Progenitor cell of endocrine pancreas (in vitro differentiated cells): ENCODE measurements around the gene HNRNPD. TPM values are rescaled to one million over a fixed set of nuclear protein-coding genes. Genes with fewer than 3 reads are reported as not detected.
A peak's percentile ranks its signal among the peaks of the same experiment; 100 is the strongest.

ENCODE experiments used
- DNase-seq: peaks from one replicate; pipeline ENCODE4 v3.0.0; 2021; ENCODE audit warnings: low spot score; ENCODE audit not compliant: unreplicated experiment
- H3K27ac Mint-ChIP-seq: 2 replicates; pipeline ENCODE4 v1.8.0; 2021; ENCODE audit warnings: mild to moderate bottlenecking, moderate library complexity, mixed read lengths
- H3K27me3 Mint-ChIP-seq: 2 replicates; pipeline ENCODE4 v1.8.0; 2021; ENCODE audit warnings: mixed read lengths
- H3K36me3 Mint-ChIP-seq: 2 replicates; pipeline ENCODE4 v1.8.0; 2022; ENCODE audit warnings: mixed read lengths; ENCODE audit not compliant: insufficient read depth
- H3K4me1 Mint-ChIP-seq: 2 replicates; pipeline ENCODE4 v1.8.0; 2021; ENCODE audit warnings: low read depth, mixed read lengths
- H3K4me3 Mint-ChIP-seq: 2 replicates; pipeline ENCODE4 v1.8.0; 2021; ENCODE audit warnings: low read depth, mild to moderate bottlenecking, moderate library complexity, mixed read lengths
- H3K9me3 Mint-ChIP-seq: 2 replicates; pipeline ENCODE4 v1.8.0; 2021; ENCODE audit warnings: low read depth, mixed read lengths
- total RNA-seq: library from RNA; stranded (reverse); gene quantifications from 2 replicates; pipeline ENCODE4 v1.2.1, GENCODE V29; 2021
- TF ChIP-seq, protein P1 (sequence below): fragments of 200-600 bp; sonication (generic); IDR thresholded peaks from one replicate; pipeline ENCODE4 v1.5.0; 2021; ENCODE audit warnings: antibody characterized with exemption, mild to moderate bottlenecking; ENCODE audit not compliant: unreplicated experiment

The HNRNPD gene
- total RNA-seq, 1 donor from 2014 or later = 400 TPM

DNA sequence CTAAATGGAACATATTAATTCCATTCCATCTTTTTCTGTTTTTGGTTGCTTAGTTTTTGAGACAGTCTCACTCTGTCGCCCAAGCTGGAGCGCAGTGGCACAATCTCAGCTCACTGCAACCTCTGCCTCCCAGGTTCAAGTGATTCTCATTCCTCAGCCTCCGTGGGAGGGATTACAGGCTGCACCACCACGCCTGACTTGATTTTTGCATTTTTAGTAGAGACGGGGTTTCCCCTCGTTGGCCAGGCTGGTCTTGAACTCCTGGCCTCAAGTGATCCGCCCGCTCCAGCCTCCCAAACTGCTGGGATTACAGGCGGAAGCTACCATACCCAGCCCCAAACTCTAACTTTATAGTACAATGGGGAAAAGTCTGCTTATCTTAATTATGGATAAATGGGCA is 11.2 kb downstream of the HNRNPD start:
- H3K4me1 Mint-ChIP-seq = peaks cover 34% of the 10 kb centered on the region
- no peak overlapping the region for H3K4me3 Mint-ChIP-seq
- H3K27ac Mint-ChIP-seq = no peak overlapping the region

DNA sequence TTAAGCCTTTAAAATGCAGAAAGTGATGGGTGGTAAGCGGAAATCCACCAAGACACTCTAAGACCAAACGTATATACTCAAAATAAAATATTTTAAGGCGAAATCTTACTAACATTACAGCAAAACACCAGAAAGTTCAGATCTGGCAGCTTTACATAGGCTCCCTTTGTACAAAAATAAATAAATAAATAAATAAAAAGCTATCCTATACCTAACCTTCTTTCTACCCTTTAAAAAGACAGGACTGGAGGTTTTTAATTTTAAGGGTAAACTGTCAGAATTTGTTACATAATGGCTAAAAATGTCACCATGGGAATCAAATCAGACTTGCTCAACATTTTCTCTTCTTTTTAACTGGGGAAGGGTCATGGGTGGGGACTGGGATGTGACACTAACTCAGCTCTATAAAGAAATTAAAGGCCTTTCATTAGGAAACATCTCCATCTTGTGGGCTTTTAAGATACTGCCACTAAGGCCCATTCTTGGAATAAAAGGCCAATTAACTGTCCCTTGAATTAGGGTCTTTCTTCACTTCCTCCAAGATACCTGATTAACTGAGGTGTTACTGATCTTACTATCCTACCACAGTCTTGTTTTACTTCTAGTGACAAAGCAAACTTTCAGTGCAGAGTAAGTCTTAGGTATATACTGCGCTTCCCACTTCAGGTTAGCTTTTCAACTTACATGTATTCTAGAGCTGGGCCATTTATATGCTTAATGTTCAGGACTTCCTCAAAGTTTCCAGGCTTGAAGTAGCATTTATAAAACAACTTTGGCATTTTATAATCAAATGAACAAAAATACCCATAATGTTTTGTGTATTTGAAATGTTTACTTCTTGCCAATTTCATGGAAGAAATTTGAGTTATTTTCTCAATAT is 13.3 kb downstream of the HNRNPD start:
- no peaks in the 10 kb centered on the region for H3K9me3 Mint-ChIP-seq
- DNase-seq = no peak
- peaks cover 23% of the 10 kb centered on the region for H3K36me3 Mint-ChIP-seq
- no peaks in the 10 kb centered on the region for H3K27me3 Mint-ChIP-seq
- H3K27ac Mint-ChIP-seq = peak overlapping the region; percentile 29
- TF ChIP-seq, protein P1, sequence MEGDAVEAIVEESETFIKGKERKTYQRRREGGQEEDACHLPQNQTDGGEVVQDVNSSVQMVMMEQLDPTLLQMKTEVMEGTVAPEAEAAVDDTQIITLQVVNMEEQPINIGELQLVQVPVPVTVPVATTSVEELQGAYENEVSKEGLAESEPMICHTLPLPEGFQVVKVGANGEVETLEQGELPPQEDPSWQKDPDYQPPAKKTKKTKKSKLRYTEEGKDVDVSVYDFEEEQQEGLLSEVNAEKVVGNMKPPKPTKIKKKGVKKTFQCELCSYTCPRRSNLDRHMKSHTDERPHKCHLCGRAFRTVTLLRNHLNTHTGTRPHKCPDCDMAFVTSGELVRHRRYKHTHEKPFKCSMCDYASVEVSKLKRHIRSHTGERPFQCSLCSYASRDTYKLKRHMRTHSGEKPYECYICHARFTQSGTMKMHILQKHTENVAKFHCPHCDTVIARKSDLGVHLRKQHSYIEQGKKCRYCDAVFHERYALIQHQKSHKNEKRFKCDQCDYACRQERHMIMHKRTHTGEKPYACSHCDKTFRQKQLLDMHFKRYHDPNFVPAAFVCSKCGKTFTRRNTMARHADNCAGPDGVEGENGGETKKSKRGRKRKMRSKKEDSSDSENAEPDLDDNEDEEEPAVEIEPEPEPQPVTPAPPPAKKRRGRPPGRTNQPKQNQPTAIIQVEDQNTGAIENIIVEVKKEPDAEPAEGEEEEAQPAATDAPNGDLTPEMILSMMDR = peak; percentile 69
- no peak overlapping the region for H3K4me3 Mint-ChIP-seq
- H3K4me1 Mint-ChIP-seq = peaks cover 27% of the 10 kb centered on the region

More for the DNA sequence above, 11.2 kb downstream of the HNRNPD start:
- no peak for DNase-seq
- Mint-ChIP-seq H3K27me3 (no peaks in the 10 kb centered on the region), H3K9me3 (no peaks in the 10 kb centered on the region), H3K36me3 (peaks cover 16% of the 10 kb centered on the region)
- TF ChIP-seq, protein P1 = no peak

DNA sequence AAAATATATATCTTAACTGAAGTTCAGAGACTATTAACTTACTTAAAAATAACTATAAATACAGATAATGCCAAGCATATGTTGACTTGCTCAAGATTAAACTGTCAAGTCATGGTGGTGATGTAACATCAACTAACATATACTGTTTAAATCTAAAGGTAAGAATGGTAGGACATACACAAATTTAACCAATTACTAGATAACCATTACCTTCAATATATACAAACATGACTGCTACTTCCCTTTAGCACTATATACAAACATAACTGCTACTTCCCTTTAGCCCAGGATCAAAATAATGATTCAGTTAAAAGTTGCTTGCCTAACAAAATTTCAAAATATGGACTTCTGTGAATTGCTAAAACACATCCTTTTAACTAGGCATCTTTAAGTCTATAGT is 14.9 kb downstream of the HNRNPD start:
- Mint-ChIP-seq H3K9me3 (no peaks in the 10 kb centered on the region), H3K36me3 (peaks cover 24% of the 10 kb centered on the region), H3K4me1 (peaks cover 18% of the 10 kb centered on the region), H3K4me3 (no peak overlapping the region), H3K27me3 (no peaks in the 10 kb centered on the region), H3K27ac (no peak overlapping the region)
- no peak for DNase-seq
- TF ChIP-seq, protein P1 = no peak

DNA sequence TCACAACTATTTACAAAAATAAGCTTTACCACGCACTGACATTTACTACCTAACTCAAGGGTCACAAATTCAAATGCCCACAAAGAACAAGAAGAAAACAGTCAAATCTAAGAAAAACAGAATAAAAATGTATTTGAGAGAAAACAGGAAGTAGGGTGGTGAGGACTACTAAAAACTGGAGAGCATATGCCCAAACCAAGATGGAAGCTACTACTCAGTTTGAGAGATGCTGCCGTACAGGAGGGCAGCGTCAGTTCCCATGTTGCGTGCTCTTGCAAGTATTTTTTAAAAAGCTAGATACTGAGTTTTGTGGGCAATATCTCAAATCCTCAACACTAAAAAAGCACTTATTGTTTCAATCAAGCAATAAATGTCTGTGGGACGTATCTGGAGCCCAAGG is 16.2 kb downstream of the HNRNPD start:
- Mint-ChIP-seq H3K9me3 (no peaks in the 10 kb centered on the region), H3K4me3 (no peak overlapping the region), H3K4me1 (peaks cover 16% of the 10 kb centered on the region), H3K27me3 (no peaks in the 10 kb centered on the region), H3K36me3 (peaks cover 33% of the 10 kb centered on the region), H3K27ac (no peak overlapping the region)
- no peak for DNase-seq
- TF ChIP-seq, protein P1 = no peak

DNA sequence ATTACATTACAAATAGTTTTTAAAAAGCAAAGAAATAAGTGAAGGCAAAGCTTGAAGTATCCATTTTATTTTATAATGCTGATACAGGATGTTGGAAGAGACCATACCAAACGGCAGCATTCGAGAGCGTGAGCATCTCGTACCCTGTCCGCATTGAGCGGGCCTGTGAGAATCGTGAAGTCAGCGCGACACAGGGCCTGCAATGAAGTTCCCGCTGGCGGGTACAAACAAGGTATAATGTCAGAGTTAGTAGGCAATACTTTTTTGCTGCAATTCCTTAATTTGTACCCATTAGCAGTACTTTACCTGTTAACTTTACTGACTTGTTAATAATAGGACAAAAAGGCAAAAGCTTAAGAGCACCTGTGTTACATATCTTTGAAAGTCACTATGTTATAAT is 19.0 kb downstream of the HNRNPD start:
- Mint-ChIP-seq H3K4me3 (no peak overlapping the region), H3K9me3 (no peaks in the 10 kb centered on the region), H3K27me3 (no peaks in the 10 kb centered on the region), H3K4me1 (peaks cover 7% of the 10 kb centered on the region), H3K36me3 (peaks cover 48% of the 10 kb centered on the region), H3K27ac (no peak overlapping the region)
- no peak for DNase-seq
- TF ChIP-seq, protein P1 = no peak
